GM12865 (cell line): Measurements from ENCODE around the gene RAB13.

ENCODE experiments used
- DNase-seq: peaks from one replicate; pipeline ENCODE4 v3.0.0; 2010; ENCODE audit warnings: low read depth
- H3K4me3 ChIP-seq: 2 replicates; pipeline ENCODE4 v1.5.1; 2011; ENCODE audit warnings: mild to moderate bottlenecking, low read depth, low read length, control low read depth
- TF ChIP-seq, protein P1 (sequence below): IDR thresholded peaks from 2 replicates; pipeline ENCODE4 v1.5.1; 2011; ENCODE audit warnings: low read length, control low read depth, low read depth, inconsistent platforms; ENCODE audit not compliant: insufficient read depth; ENCODE audit errors: missing control alignments

The RAB13 gene

DNA sequence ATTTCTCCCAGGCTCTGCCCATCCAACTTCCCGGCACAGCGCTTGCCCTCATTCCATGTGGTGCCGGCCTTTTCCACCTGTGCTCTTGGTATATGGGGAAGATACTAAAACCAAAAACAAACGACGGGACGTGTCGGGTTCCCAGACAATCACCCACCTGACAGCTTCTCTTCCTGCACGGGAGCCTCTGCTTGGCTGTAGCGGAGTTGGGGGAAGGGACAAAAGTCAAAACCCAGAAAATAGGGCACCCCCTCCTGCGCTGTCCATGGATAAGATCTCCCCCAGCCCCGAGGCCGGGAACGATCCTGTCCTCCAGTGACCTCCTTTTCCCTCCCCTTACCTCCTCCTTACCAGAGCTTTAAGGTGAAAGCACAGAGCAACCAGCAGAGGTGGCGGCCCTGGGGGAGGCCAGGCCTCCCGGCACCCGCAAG, 9.3 kb downstream of the RAB13 start:
- DNase-seq = no peak
- TF ChIP-seq, protein P1, sequence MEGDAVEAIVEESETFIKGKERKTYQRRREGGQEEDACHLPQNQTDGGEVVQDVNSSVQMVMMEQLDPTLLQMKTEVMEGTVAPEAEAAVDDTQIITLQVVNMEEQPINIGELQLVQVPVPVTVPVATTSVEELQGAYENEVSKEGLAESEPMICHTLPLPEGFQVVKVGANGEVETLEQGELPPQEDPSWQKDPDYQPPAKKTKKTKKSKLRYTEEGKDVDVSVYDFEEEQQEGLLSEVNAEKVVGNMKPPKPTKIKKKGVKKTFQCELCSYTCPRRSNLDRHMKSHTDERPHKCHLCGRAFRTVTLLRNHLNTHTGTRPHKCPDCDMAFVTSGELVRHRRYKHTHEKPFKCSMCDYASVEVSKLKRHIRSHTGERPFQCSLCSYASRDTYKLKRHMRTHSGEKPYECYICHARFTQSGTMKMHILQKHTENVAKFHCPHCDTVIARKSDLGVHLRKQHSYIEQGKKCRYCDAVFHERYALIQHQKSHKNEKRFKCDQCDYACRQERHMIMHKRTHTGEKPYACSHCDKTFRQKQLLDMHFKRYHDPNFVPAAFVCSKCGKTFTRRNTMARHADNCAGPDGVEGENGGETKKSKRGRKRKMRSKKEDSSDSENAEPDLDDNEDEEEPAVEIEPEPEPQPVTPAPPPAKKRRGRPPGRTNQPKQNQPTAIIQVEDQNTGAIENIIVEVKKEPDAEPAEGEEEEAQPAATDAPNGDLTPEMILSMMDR = no peak
- H3K4me3 ChIP-seq = peak overlapping the region; percentile 91

DNA sequence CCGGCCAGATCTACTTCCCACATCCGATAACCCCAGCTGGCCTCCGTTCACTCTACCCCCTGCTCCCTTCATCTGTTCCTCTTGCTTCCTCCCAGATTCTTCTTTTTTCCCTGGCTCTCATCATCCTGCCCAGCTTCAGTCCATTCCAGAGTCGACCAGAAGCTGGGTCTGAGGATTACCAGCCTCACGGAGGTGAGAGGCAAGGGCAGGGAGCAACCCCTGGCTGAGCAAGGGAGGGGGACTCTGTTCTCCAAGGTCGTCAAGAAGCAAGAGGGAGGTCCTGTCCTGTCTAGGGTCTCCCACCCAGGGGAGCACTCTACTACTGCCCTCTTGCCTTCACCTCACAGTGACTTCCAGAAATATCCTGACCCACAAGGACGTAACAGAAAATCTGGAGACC, 12.6 kb downstream of the RAB13 start:
- TF ChIP-seq, protein P1 = no peak
- DNase-seq = no peak
- H3K4me3 ChIP-seq = no peak overlapping the region

DNA sequence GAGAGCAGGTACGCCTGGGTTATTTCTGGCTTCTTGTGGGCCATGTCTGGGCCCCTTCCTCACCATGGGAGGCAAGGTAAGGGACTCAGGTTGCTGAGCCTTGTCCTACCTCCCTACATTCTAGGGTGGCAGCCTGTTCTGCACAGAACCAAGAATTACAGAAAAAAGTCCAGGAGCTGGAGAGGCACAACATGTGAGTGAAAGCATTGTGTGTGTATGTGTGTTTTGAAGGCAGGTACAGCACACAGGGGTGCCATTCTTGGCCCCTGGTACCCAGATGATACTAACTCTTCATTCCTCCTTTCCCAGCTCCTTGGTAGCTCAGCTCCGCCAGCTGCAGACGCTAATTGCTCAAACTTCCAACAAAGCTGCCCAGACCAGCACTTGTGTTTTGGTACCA, 13.1 kb downstream of the RAB13 start:
- TF ChIP-seq, protein P1 = no peak
- H3K4me3 ChIP-seq = no peak overlapping the region
- DNase-seq = no peak

DNA sequence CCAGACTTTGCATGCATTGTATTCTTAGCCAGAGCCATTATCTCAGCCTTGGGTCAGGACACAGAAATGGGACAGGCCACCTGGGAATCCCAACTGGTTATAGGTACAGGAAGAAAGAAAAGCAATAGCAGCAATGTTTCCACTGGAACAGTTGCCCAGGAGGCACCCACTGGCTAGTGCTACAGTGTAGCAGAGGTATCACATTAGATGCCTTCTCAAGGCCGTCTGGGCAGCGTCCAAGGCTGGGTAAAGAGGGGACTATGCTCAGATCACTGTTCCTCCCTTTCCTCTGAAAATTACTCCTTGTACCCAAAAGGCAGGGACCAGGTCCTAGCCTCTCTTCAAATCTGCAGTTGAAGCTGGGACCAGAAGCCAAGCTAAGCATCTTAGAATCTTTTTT, 15.8 kb downstream of the RAB13 start:
- DNase-seq = no peak
- no peak overlapping the region for H3K4me3 ChIP-seq
- TF ChIP-seq, protein P1 = no peak

DNA sequence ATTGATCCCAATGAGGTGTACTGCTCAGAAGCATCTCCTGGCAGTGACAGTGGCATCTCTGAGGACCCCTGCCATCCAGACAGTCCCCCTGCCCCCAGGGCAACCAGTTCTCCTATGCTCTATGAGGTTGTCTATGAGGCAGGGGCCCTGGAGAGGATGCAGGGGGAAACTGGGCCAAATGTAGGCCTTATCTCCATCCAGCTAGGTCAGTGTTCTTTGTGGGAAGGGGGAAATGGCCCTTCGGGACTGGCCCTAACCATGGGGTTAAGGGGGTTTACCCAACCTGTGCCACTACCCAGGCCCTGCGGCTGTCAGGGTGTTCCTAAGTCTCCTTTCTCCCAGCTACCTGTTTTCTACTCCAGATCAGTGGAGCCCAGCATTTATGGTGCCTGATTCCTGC, 17.2 kb downstream of the RAB13 start:
- no peak overlapping the region for H3K4me3 ChIP-seq
- TF ChIP-seq, protein P1 = no peak
- no peak for DNase-seq

DNA sequence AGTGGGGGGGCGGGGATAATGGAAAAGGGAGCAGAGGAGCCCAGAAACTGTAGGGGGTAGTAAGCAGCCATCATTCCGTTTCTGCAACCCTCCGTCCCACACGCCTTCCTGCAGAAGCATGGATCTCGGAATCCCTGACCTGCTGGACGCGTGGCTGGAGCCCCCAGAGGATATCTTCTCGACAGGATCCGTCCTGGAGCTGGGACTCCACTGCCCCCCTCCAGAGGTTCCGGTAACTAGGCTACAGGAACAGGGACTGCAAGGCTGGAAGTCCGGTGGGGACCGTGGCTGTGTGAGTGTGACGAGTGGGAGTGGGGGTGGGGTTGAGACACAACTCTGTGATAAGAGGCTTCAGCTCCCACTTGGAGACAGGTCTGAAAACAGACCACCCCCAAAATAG, 17.7 kb downstream of the RAB13 start:
- TF ChIP-seq, protein P1 = no peak
- no peak for DNase-seq

DNA sequence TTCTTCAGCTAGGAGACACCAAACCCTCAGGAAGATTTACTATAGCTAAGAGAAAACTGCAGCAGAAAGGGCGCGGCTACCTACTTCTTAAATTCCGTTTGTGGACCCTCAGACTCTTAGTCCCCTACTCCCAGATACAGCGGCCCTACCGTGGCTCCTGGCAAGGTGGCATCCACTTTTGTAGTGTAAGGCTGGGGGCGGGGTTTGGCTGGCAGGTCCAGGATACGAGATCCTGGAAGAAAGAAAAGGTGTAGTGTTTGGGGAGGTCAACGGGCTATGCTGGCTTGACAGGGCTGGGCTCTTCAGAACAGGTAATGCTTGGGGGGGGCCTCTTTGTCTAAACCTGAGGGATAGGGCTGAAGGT, 18.2 kb downstream of the RAB13 start:
- TF ChIP-seq, protein P1 = no peak
- peak overlapping the region; percentile 81 for H3K4me3 ChIP-seq
- no peak for DNase-seq

More for the DNA sequence above, 17.7 kb downstream of the RAB13 start:
- peak overlapping the region; percentile 81 for H3K4me3 ChIP-seq
